ENCODE results near the gene TTC22. TPM values are rescaled to one million over a fixed set of nuclear protein-coding genes. Genes with fewer than 3 reads are reported as not detected.

TTC22 gene
- total RNA-seq, 2 experiments from 2014 or later: 4.4 to 4.5 TPM

DNA sequence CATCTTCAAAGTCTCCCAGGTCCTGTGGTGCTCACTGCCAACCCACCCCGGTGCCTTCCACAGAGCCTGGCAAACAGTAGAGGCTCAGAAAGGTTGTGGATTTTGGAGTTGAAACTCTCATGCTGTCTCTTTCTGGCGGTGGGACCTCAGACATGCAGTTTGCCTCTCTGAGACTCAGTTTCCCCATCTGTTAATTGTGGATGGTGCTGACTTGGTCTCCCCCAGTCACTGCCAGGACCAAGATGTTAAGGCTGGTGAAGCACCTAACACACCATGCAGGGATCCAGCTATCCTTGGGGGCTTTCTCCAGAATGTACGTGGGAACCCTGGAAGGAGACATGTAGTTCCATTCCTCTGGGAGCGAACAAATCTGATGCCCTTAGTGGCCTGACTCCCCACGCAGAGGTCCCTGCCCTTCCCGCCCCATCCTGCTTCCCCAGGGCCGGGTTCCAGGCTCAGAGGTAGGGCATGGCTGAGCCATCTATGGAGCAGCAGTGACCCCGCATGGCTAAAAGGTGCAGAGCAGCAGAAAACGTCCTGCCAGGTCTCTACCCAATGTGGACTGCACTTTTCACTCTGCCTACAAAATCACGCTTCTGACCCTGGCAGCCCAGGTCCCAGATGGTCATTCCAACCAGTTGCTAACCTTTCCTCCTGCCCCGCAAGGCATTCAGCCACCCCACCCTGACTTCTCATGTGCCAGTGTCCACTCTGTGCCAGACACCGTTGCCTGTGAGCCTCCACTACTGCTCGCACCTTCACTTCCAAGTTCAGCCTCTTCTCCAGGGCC, 9.2 kb upstream of the TTC22 start:
- H3K36me3 ChIP-seq (ENCODE audit: insufficient read depth, low read length): no peaks in the 10 kb centered on the region
- Mint-ChIP-seq H3K27me3 (no peaks in the 10 kb centered on the region), H3K27ac (no peak overlapping the region), H3K36me3 (ENCODE audit: low read depth) (no peaks in the 10 kb centered on the region), H3K4me3 (no peak overlapping the region), H3K4me1 (ENCODE audit: low read depth) (no peaks in the 10 kb centered on the region), H3K9me3 (no peaks in the 10 kb centered on the region)
- ChIA-PET POLR2A (no interaction called here), CTCF (interaction anchor here (1.0 kb wide), 1 partner anchor 9 kb away, joined by 4 read pairs; the partner anchor contains the start of gene TTC22)
- H3K4me3 ChIP-seq (ENCODE audit: low read length): no peak overlapping the region
- ATAC-seq (ENCODE audit: poor library complexity) (peak; percentile 88), DNase-seq (peak; percentile 37 to 77 (median 62))
- no peak overlapping the region for H3K27ac ChIP-seq (ENCODE audit: low read depth in 1 of 2, low read length in 2 of 2)
- H3K27me3 ChIP-seq (ENCODE audit: control insufficient read depth in 1 of 2, insufficient read depth in 2 of 2, low read length in 2 of 2): no peaks in the 10 kb centered on the region
- intact Hi-C loops (cut with DNase I, micrococcal nuclease): loop anchor here (1.0 to 10.0 kb wide), 8 partner anchors 138 to 1326 kb away; no protein-coding TSS in a partner anchor
- H3K9me3 ChIP-seq (ENCODE audit: control insufficient read depth in 1 of 2, insufficient read depth in 1 of 2, low read length in 2 of 2): no peaks in the 10 kb centered on the region
- TF ChIP-seq, protein P1, sequence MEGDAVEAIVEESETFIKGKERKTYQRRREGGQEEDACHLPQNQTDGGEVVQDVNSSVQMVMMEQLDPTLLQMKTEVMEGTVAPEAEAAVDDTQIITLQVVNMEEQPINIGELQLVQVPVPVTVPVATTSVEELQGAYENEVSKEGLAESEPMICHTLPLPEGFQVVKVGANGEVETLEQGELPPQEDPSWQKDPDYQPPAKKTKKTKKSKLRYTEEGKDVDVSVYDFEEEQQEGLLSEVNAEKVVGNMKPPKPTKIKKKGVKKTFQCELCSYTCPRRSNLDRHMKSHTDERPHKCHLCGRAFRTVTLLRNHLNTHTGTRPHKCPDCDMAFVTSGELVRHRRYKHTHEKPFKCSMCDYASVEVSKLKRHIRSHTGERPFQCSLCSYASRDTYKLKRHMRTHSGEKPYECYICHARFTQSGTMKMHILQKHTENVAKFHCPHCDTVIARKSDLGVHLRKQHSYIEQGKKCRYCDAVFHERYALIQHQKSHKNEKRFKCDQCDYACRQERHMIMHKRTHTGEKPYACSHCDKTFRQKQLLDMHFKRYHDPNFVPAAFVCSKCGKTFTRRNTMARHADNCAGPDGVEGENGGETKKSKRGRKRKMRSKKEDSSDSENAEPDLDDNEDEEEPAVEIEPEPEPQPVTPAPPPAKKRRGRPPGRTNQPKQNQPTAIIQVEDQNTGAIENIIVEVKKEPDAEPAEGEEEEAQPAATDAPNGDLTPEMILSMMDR (IDR thresholded peaks at IDR 0.05): peak; percentile 86
- peaks cover 21% of the 10 kb centered on the region for H3K4me1 ChIP-seq (ENCODE audit: insufficient read depth, low read length)

DNA sequence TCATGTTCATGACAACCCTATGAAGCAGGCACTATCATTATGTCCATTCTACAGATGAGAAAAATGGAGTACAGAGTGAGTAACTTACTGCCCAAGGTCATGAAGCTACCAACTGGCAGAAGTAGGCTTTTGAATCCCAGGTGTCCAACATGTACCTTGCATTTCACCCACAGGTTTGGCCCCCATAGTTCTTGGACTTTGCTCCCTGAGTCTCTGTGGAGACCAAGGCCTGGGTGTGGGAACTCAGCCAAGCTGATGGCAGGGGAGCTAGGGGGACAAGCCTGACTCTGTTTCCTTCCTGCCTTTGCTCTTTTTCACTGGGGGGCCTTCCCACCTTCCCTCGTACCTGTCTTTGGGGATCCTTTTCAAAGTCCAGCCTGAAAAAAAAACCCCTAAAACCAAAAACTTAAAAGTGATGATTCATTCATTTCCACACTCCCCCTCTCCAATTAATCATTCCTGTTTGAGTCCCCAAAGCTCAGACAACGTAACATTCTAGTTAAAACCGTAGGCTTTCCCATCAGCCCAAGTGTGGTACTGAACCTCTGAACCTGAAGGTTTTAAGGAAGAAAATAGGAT, 8.5 kb upstream of the TTC22 start:
- intact Hi-C loops (cut with DNase I, micrococcal nuclease): loop anchor here (1.0 to 10.0 kb wide), 8 partner anchors 137 to 1325 kb away; no protein-coding TSS in a partner anchor
- H3K36me3 ChIP-seq (ENCODE audit: insufficient read depth, low read length): no peaks in the 10 kb centered on the region
- no peaks in the 10 kb centered on the region for H3K9me3 Mint-ChIP-seq
- H3K27me3 ChIP-seq (ENCODE audit: control insufficient read depth in 1 of 2, insufficient read depth in 2 of 2, low read length in 2 of 2): no peaks in the 10 kb centered on the region
- H3K4me1 ChIP-seq (ENCODE audit: insufficient read depth, low read length): peaks cover 29% of the 10 kb centered on the region
- no peak overlapping the region for H3K27ac ChIP-seq (ENCODE audit: low read depth in 1 of 2, low read length in 2 of 2)
- no peak overlapping the region for H3K4me3 Mint-ChIP-seq
- peaks cover 4% of the 10 kb centered on the region for H3K4me1 Mint-ChIP-seq (ENCODE audit: low read depth)
- no peak overlapping the region for H3K27ac Mint-ChIP-seq
- no peaks in the 10 kb centered on the region for H3K9me3 ChIP-seq (ENCODE audit: control insufficient read depth in 1 of 2, insufficient read depth in 1 of 2, low read length in 2 of 2)
- no peaks in the 10 kb centered on the region for H3K27me3 Mint-ChIP-seq
- TF ChIP-seq, protein P1 (IDR thresholded peaks at IDR 0.05): no peak
- ATAC-seq (ENCODE audit: poor library complexity): no peak
- H3K4me3 ChIP-seq (ENCODE audit: low read length): no peak overlapping the region
- ChIA-PET CTCF (interaction anchor here (1.0 kb wide), 1 partner anchor 8 kb away, joined by 4 read pairs; the partner anchor contains the start of gene TTC22), POLR2A (no interaction called here)
- peak in 1 of 14 experiments; percentile 3 for DNase-seq
- no peaks in the 10 kb centered on the region for H3K36me3 Mint-ChIP-seq (ENCODE audit: low read depth)

DNA sequence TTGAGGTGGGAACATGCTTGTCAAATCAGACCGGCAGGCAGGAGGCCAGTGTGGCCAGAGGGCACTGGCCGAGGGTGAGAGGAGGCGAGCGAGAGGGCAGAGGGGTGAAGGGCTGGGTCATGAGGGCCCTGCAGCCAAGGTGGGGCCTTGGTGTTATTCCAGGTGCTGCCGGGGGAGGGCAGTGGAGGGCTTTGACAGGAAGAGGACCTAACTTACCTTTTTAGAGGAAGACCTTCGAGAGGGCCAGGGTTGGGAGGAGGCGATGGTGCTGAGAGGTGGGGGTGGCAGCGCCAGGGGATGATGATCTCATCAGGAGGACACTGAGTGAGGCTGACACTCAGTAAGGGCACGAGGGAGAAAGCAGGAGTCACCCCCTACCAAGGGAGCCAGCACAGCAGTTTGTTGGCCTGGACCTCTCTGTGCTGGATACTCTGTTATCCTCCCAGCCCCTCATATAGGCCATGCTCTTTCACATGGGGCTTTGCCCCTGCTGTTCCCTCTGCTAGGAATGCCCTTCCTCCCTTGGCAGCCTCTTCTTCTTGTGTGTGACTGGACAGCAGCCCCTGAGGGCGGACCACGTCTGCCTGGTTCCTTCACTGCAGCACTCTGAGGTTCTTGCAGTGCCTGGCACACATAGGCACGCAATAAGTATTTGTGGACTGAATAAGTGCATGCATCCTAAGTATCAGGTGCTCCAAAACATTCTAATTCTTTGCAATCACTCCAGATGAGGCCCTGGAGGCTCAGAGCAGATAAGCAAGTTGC, 7.5 kb upstream of the TTC22 start:
- no peak overlapping the region for H3K4me3 ChIP-seq (ENCODE audit: low read length)
- ATAC-seq (ENCODE audit: poor library complexity) (no peak), DNase-seq (no peak)
- intact Hi-C loops (cut with DNase I, micrococcal nuclease): no loop called here
- H3K36me3 Mint-ChIP-seq (ENCODE audit: low read depth): no peaks in the 10 kb centered on the region
- H3K9me3 ChIP-seq (ENCODE audit: control insufficient read depth in 1 of 2, insufficient read depth in 1 of 2, low read length in 2 of 2): no peaks in the 10 kb centered on the region
- H3K36me3 ChIP-seq (ENCODE audit: insufficient read depth, low read length): no peaks in the 10 kb centered on the region
- no peak overlapping the region for H3K27ac ChIP-seq (ENCODE audit: low read depth in 1 of 2, low read length in 2 of 2)
- H3K4me3 Mint-ChIP-seq: no peak overlapping the region
- peaks cover 13% of the 10 kb centered on the region for H3K4me1 Mint-ChIP-seq (ENCODE audit: low read depth)
- POLR2A ChIA-PET: no interaction called here
- CTCF ChIA-PET: no interaction called here
- peaks cover 38% of the 10 kb centered on the region for H3K4me1 ChIP-seq (ENCODE audit: insufficient read depth, low read length)
- TF ChIP-seq, protein P1 (IDR thresholded peaks at IDR 0.05): no peak
- H3K27me3 Mint-ChIP-seq: no peaks in the 10 kb centered on the region
- no peak overlapping the region for H3K27ac Mint-ChIP-seq
- H3K27me3 ChIP-seq (ENCODE audit: control insufficient read depth in 1 of 2, insufficient read depth in 2 of 2, low read length in 2 of 2): no peaks in the 10 kb centered on the region
- no peaks in the 10 kb centered on the region for H3K9me3 Mint-ChIP-seq

All from CD4-positive, alpha-beta T cell (primary cell).